BJ (cell line): Measurements from ENCODE around the gene FUT3. TPM values are rescaled to one million over a fixed set of nuclear protein-coding genes. Genes with fewer than 3 reads are reported as not detected.
"Not testable (repeated sequence)": the region's sequence is repeated elsewhere in the genome, so short reads cannot be mapped to it uniquely, and the experiment has no call there.

ENCODE experiments used
- CTCF ChIA-PET: fragments of 350-600 bp; formaldehyde crosslinking; extraction: SDS; loops from one replicate; lab custom pipeline; 2021; ENCODE audit warnings: antibody characterized with exemption, inconsistent platforms; lab: Yijun Ruan, JAX
- POLR2A ChIA-PET: fragments of 300-600 bp; sonication (Branson Sonifier 250); formaldehyde crosslinking; extraction: SDS; loops from one replicate; lab custom pipeline; 2021; ENCODE audit warnings: antibody characterized with exemption; lab: Charles Lee
- DNase-seq: peaks from one replicate; pipeline ENCODE4 v3.0.0-alpha.2; 2011; ENCODE audit warnings: low read depth
- H3K27me3 ChIP-seq: 2 replicates; pipeline ENCODE4 v1.6.0; 2011; ENCODE audit warnings: low read length; ENCODE audit not compliant: control insufficient read depth, insufficient read depth
- H3K36me3 ChIP-seq: 2 replicates; pipeline ENCODE4 v1.5.1; 2011; ENCODE audit warnings: low read length; ENCODE audit not compliant: control insufficient read depth, insufficient read depth
- H3K4me3 ChIP-seq: 2 replicates; pipeline ENCODE4 v1.5.1; 2011; ENCODE audit warnings: low read depth, mild to moderate bottlenecking, control low read depth, low read length
- CTCF ChIP-seq: IDR thresholded peaks from 2 replicates; pipeline ENCODE4 v1.5.1; 2011; ENCODE audit warnings: low read depth, mild to moderate bottlenecking, control low read depth, inconsistent platforms, low read length, moderate library complexity; ENCODE audit not compliant: insufficient read depth
- polyA plus RNA-seq: library from polyadenylated mRNA; depleted of rRNA; stranded (reverse); fragments of >200 nt; gene quantifications from 2 replicates; pipeline ENCODE4 v1.2.3, GENCODE V29; 2011

Gene FUT3
- polyA plus RNA-seq, 1 experiment = not detected

GRCh38 chr19:5857203-5858081, 6.2 kb upstream of the FUT3 start:
- ChIA-PET CTCF (no interaction called here), POLR2A (no interaction called here)
- no peaks in the 10 kb centered on the region for H3K36me3 ChIP-seq
- H3K4me3 ChIP-seq = no peak overlapping the region
- DNase-seq = no peak
- TF ChIP-seq CTCF = no peak
- peaks cover 13% of the 10 kb centered on the region for H3K27me3 ChIP-seq

GRCh38 chr19:5855151-5855550, 3.9 kb upstream of the FUT3 start:
- DNase-seq, H3K4me3 ChIP-seq, H3K36me3 ChIP-seq, POLR2A ChIA-PET: not testable (repeated sequence)
- H3K27me3 ChIP-seq = peaks cover 11% of the 10 kb centered on the region
- CTCF ChIA-PET = interaction anchor here (1.0 to 1.1 kb wide), 2 partner anchors 8 to 9 kb away, joined by 3 to 5 read pairs; no protein-coding TSS in a partner anchor

- CTCF ChIA-PET = interaction anchor here (1.1 kb wide), 1 partner anchor 8 kb away, joined by 5 read pairs; no protein-coding TSS in a partner anchor
- H3K4me3 ChIP-seq, DNase-seq, H3K36me3 ChIP-seq, POLR2A ChIA-PET: not testable (repeated sequence)
- H3K27me3 ChIP-seq = peaks cover 11% of the 10 kb centered on the region
These were observed 2.9 kb upstream of the FUT3 start for GRCh38 chr19:5854121-5854520.

- Histone ChIP-seq H3K36me3 (no peaks in the 10 kb centered on the region), H3K27me3 (peaks cover 4% of the 10 kb centered on the region), H3K4me3 (no peak overlapping the region)
- POLR2A ChIA-PET = no interaction called here
- peak; percentile 29 for DNase-seq
- no peak for TF ChIP-seq CTCF
- CTCF ChIA-PET = interaction anchor here (0.7 to 1.9 kb wide), 2 partner anchors 34 to 47 kb away, joined by 4 to 6 read pairs; no protein-coding TSS in a partner anchor
These were observed 431 bp downstream of the FUT3 start for GRCh38 chr19:5850743-5851293.

GRCh38 chr19:5850189-5850588, 1.1 kb downstream of the FUT3 start:
- DNase-seq = no peak
- CTCF ChIA-PET = interaction anchor here (1.9 kb wide), 1 partner anchor 46 kb away, joined by 6 read pairs; no protein-coding TSS in a partner anchor
- H3K4me3 ChIP-seq = no peak overlapping the region
- TF ChIP-seq CTCF = no peak
- H3K36me3 ChIP-seq = no peaks in the 10 kb centered on the region
- POLR2A ChIA-PET = no interaction called here
- H3K27me3 ChIP-seq = peaks cover 2% of the 10 kb centered on the region

- H3K36me3 ChIP-seq, H3K4me3 ChIP-seq, CTCF ChIA-PET, H3K27me3 ChIP-seq, POLR2A ChIA-PET, DNase-seq: not testable (repeated sequence)
These were observed 2.6 kb downstream of the FUT3 start for GRCh38 chr19:5848621-5849020.

GRCh38 chr19:5847846-5848245, 3.4 kb downstream of the FUT3 start:
- H3K36me3 ChIP-seq, DNase-seq, H3K4me3 ChIP-seq, CTCF ChIA-PET, POLR2A ChIA-PET, H3K27me3 ChIP-seq: not testable (repeated sequence)
